ENCODE data around the gene MAPK8.

DNA sequence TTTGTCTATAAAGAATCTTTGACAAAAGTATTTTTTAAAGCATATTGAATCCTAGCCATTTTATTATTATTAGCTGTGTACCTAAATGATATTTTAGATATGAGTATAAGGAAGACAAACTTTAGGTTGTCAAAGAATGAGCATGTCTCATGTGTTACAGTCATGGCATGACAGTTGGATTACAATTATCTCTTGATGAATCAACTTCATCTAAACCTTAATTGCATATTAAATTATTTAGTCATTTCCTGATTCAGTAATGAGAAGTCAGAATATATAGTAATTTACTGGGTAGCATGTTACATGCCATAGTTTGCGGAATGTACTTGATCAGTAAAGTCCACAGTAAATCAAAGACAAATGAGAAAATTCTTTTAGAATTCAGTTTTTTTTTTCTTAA is 59.2 kb downstream of the MAPK8 start:
- TF ChIP-seq, protein P1, sequence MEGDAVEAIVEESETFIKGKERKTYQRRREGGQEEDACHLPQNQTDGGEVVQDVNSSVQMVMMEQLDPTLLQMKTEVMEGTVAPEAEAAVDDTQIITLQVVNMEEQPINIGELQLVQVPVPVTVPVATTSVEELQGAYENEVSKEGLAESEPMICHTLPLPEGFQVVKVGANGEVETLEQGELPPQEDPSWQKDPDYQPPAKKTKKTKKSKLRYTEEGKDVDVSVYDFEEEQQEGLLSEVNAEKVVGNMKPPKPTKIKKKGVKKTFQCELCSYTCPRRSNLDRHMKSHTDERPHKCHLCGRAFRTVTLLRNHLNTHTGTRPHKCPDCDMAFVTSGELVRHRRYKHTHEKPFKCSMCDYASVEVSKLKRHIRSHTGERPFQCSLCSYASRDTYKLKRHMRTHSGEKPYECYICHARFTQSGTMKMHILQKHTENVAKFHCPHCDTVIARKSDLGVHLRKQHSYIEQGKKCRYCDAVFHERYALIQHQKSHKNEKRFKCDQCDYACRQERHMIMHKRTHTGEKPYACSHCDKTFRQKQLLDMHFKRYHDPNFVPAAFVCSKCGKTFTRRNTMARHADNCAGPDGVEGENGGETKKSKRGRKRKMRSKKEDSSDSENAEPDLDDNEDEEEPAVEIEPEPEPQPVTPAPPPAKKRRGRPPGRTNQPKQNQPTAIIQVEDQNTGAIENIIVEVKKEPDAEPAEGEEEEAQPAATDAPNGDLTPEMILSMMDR (conservative IDR thresholded peaks at IDR 0.05): no peak
- no peak for TF ChIP-seq EZH2 (IDR thresholded peaks at IDR 0.05; ENCODE audit: low read depth)

All from PC-9 (cell line).